ENCODE results near the gene HCN2.

The HCN2 gene

GRCh38 chr19:573519-573825 lies 16.2 kb upstream of the HCN2 start:
- peak overlapping the region; percentile 95 for H3K4me3 ChIP-seq (ENCODE audit: low read depth, low read length)
- peaks cover 17% of the 10 kb centered on the region for H3K36me3 ChIP-seq (ENCODE audit: control insufficient read depth, insufficient read depth, low read length)
- no peaks in the 10 kb centered on the region for H3K27me3 ChIP-seq (ENCODE audit: control insufficient read depth, insufficient read depth, low read length)
- H3K4me1 ChIP-seq (ENCODE audit: control insufficient read depth, insufficient read depth, low read length) = peaks cover 6% of the 10 kb centered on the region
- H3K9ac ChIP-seq (ENCODE audit: low read depth, low read length) = peak overlapping the region; percentile 92
- no peaks in the 10 kb centered on the region for H3K9me3 ChIP-seq (ENCODE audit: control insufficient read depth, insufficient read depth, low read length)

- Histone ChIP-seq H3K27me3 (ENCODE audit: control insufficient read depth, insufficient read depth, low read length) (no peaks in the 10 kb centered on the region), H3K9me3 (ENCODE audit: control insufficient read depth, insufficient read depth, low read length) (no peaks in the 10 kb centered on the region), H3K4me3 (ENCODE audit: low read depth, low read length) (peak overlapping the region; percentile 52), H3K4me1 (ENCODE audit: control insufficient read depth, insufficient read depth, low read length) (peaks cover 6% of the 10 kb centered on the region), H3K36me3 (ENCODE audit: control insufficient read depth, insufficient read depth, low read length) (peaks cover 29% of the 10 kb centered on the region), H3K9ac (ENCODE audit: low read depth, low read length) (peak overlapping the region; percentile 81)
These were observed 14.8 kb upstream of the HCN2 start for GRCh38 chr19:574658-575526.

- Histone ChIP-seq H3K27me3 (ENCODE audit: control insufficient read depth, insufficient read depth, low read length) (no peaks in the 10 kb centered on the region), H3K4me1 (ENCODE audit: control insufficient read depth, insufficient read depth, low read length) (peaks cover 6% of the 10 kb centered on the region), H3K9ac (ENCODE audit: low read depth, low read length) (peak overlapping the region; percentile 37), H3K9me3 (ENCODE audit: control insufficient read depth, insufficient read depth, low read length) (no peaks in the 10 kb centered on the region), H3K4me3 (ENCODE audit: low read depth, low read length) (no peak overlapping the region), H3K36me3 (ENCODE audit: control insufficient read depth, insufficient read depth, low read length) (peaks cover 36% of the 10 kb centered on the region)
These were observed 13.9 kb upstream of the HCN2 start for GRCh38 chr19:575527-576506.

GRCh38 chr19:576768-577438 lies 12.8 kb upstream of the HCN2 start:
- peaks cover 6% of the 10 kb centered on the region for H3K4me1 ChIP-seq (ENCODE audit: control insufficient read depth, insufficient read depth, low read length)
- H3K9ac ChIP-seq (ENCODE audit: low read depth, low read length) = no peak overlapping the region
- H3K9me3 ChIP-seq (ENCODE audit: control insufficient read depth, insufficient read depth, low read length) = no peaks in the 10 kb centered on the region
- peaks cover 45% of the 10 kb centered on the region for H3K36me3 ChIP-seq (ENCODE audit: control insufficient read depth, insufficient read depth, low read length)
- no peaks in the 10 kb centered on the region for H3K27me3 ChIP-seq (ENCODE audit: control insufficient read depth, insufficient read depth, low read length)
- no peak overlapping the region for H3K4me3 ChIP-seq (ENCODE audit: low read depth, low read length)

- Histone ChIP-seq H3K4me1 (ENCODE audit: control insufficient read depth, insufficient read depth, low read length) (peaks cover 6% of the 10 kb centered on the region), H3K9me3 (ENCODE audit: control insufficient read depth, insufficient read depth, low read length) (no peaks in the 10 kb centered on the region), H3K9ac (ENCODE audit: low read depth, low read length) (no peak overlapping the region), H3K36me3 (ENCODE audit: control insufficient read depth, insufficient read depth, low read length) (peaks cover 52% of the 10 kb centered on the region), H3K4me3 (ENCODE audit: low read depth, low read length) (no peak overlapping the region), H3K27me3 (ENCODE audit: control insufficient read depth, insufficient read depth, low read length) (no peaks in the 10 kb centered on the region)
These were observed 12.0 kb upstream of the HCN2 start for GRCh38 chr19:577439-578392.

- Histone ChIP-seq H3K4me3 (ENCODE audit: low read depth, low read length) (no peak overlapping the region), H3K4me1 (ENCODE audit: control insufficient read depth, insufficient read depth, low read length) (peaks cover 6% of the 10 kb centered on the region), H3K9me3 (ENCODE audit: control insufficient read depth, insufficient read depth, low read length) (no peaks in the 10 kb centered on the region), H3K27me3 (ENCODE audit: control insufficient read depth, insufficient read depth, low read length) (no peaks in the 10 kb centered on the region), H3K9ac (ENCODE audit: low read depth, low read length) (no peak overlapping the region), H3K36me3 (ENCODE audit: control insufficient read depth, insufficient read depth, low read length) (peaks cover 60% of the 10 kb centered on the region)
These were observed 10.4 kb upstream of the HCN2 start for GRCh38 chr19:579111-579841.

GRCh38 chr19:579842-580155 lies 9.9 kb upstream of the HCN2 start:
- peaks cover 60% of the 10 kb centered on the region for H3K36me3 ChIP-seq (ENCODE audit: control insufficient read depth, insufficient read depth, low read length)
- no peak overlapping the region for H3K4me3 ChIP-seq (ENCODE audit: low read depth, low read length)
- H3K9me3 ChIP-seq (ENCODE audit: control insufficient read depth, insufficient read depth, low read length) = no peaks in the 10 kb centered on the region
- peaks cover 3% of the 10 kb centered on the region for H3K4me1 ChIP-seq (ENCODE audit: control insufficient read depth, insufficient read depth, low read length)
- no peak overlapping the region for H3K9ac ChIP-seq (ENCODE audit: low read depth, low read length)
- no peaks in the 10 kb centered on the region for H3K27me3 ChIP-seq (ENCODE audit: control insufficient read depth, insufficient read depth, low read length)

GRCh38 chr19:580274-580835 lies 9.3 kb upstream of the HCN2 start:
- H3K36me3 ChIP-seq (ENCODE audit: control insufficient read depth, insufficient read depth, low read length) = peaks cover 60% of the 10 kb centered on the region
- H3K4me1 ChIP-seq (ENCODE audit: control insufficient read depth, insufficient read depth, low read length) = no peaks in the 10 kb centered on the region
- no peak overlapping the region for H3K9ac ChIP-seq (ENCODE audit: low read depth, low read length)
- no peak overlapping the region for H3K4me3 ChIP-seq (ENCODE audit: low read depth, low read length)
- no peaks in the 10 kb centered on the region for H3K27me3 ChIP-seq (ENCODE audit: control insufficient read depth, insufficient read depth, low read length)
- H3K9me3 ChIP-seq (ENCODE audit: control insufficient read depth, insufficient read depth, low read length) = no peaks in the 10 kb centered on the region

GRCh38 chr19:581399-582111 lies 8.1 kb upstream of the HCN2 start:
- H3K4me3 ChIP-seq (ENCODE audit: low read depth, low read length) = no peak overlapping the region
- H3K9me3 ChIP-seq (ENCODE audit: control insufficient read depth, insufficient read depth, low read length) = no peaks in the 10 kb centered on the region
- H3K27me3 ChIP-seq (ENCODE audit: control insufficient read depth, insufficient read depth, low read length) = no peaks in the 10 kb centered on the region
- no peaks in the 10 kb centered on the region for H3K4me1 ChIP-seq (ENCODE audit: control insufficient read depth, insufficient read depth, low read length)
- H3K36me3 ChIP-seq (ENCODE audit: control insufficient read depth, insufficient read depth, low read length) = peaks cover 56% of the 10 kb centered on the region
- H3K9ac ChIP-seq (ENCODE audit: low read depth, low read length) = no peak overlapping the region

Data from iPS-15b (cell line).